ENCODE results near the gene SMIM21.

Gene SMIM21

DNA sequence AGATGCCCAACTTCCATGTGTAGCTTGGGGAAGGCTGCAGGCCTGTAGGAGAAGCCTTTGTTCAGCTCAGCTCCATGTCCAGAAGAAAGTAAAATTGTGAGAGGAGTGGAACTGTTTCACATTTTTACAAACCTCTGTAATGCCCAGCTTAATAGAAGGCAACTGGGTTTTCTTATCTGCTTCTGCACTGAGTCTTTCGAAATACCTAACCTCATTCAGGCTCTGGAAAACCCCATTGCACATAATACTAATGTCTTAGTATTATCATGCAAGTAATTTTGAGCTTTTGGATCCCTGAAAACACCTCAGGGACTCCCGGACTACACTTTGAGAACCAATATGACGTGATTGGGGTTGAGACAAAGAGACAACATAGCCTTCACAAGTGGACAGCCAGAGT, 5.8 kb downstream of the SMIM21 start:
- no peak for DNase-seq

GRCh38 chr18:75418293-75419005, 9.1 kb downstream of the SMIM21 start:
- DNase-seq: no peak

DNA sequence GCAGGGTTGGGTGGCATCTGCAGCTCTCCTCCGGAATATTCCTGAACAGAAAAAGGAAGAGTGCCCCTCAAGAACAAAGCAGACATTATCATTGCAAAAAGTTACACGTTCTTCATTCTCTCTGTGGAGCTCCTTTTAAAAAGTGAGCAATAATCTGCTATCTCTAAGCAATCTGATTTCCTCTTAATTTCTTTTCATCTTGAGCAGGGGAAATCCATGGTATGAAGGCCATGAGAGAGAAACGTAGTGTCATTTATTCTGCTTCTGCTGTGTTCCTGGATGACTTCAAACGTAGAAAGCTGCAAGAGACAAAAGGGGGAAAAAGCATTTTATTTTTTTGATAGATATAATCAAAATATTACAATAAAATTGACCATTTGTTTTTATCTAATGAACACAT, 16.9 kb downstream of the SMIM21 start:
- no peak for DNase-seq

DNA sequence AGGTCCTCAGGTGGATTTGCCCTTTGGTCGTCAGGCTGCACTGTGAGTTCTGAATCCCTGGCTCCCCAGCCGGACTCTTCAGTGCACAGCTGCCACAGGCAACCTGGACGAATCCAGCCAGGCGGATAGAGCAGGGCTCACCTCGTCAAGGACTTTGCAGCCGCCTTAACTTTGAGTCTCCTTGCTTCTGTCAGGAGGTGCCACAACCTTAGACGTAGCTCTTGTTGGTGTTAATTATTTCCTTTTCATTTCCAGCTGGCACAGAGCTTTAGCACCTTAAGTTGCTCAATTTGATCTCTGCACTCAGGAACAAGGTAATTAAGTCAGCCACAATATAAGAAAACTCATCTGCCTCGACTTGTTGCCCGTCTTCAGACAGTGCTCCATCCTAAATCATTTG, 17.7 kb downstream of the SMIM21 start:
- no peak for DNase-seq

DNA sequence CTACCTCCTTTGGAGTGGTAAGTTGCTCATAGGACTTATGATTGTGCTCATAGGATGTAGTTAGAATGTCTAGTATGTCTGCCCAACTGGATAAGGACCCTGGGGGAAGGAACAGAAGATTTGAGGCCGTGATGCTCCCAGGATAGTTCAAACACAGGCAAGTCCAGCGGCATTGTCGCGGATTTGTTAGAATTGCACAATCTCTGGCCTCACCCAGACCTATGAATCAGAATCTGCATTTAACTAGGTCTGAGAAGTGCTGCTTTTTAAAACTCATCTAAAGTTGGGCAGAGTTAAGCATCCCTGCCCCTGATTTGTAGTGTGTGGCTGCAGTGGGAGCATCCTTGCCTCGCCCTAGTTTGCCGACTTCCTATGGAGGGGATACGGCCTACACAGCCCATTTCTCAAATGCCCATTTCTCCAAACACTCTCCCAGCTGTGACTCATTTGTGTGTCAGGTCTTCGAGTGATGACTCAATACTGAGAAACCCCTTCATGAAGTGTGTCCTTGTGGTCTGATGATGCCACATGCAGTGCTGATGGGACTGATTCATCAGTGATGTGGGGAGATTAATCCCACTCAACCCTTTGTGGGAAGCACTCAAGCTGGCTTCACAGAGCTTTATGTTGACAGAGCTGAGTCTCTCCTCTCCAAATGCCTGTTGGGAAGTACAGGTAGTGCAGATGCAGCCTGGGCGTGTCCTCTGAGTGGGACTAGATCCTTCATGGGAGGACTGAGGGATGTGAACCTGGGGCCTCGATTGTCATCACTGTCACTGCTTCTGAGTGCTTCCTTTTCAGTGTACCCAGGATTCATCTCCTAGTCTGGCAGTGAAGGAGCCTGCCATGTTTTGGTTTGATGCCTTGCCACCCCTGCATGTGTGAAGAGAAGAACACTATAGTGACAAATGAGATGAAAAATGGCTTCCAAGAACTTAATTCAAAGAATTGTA, 18.7 kb downstream of the SMIM21 start:
- DNase-seq: no peak

- DNase-seq: no peak
Observed at GRCh38 chr18:75407468-75408437, 19.8 kb downstream of the SMIM21 start.

GRCh38 chr18:75406491-75407445, 20.7 kb downstream of the SMIM21 start:
- DNase-seq: no peak

DNA sequence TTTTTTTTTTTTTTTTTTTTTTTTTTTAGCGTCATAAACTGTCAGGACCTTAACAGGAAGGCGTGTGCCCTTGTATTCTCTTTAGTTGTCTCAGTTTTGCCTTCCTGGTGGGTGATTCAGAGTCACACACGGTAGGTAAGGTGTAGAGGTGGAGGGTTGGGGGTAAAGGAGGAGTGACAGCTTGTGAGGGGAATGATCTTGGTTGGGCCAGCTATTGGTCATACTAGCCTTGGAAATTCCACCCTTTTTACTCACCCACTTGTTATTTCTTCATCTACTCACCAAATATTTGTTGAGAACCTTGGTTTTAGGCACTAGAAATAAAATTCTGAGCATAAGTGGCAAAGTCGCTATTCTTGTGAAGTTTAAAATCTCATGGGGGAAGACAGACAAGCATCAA, 22.2 kb downstream of the SMIM21 start:
- DNase-seq: no peak

- DNase-seq: no peak
Observed at GRCh38 chr18:75400366-75400765, 27.1 kb downstream of the SMIM21 start.

DNA sequence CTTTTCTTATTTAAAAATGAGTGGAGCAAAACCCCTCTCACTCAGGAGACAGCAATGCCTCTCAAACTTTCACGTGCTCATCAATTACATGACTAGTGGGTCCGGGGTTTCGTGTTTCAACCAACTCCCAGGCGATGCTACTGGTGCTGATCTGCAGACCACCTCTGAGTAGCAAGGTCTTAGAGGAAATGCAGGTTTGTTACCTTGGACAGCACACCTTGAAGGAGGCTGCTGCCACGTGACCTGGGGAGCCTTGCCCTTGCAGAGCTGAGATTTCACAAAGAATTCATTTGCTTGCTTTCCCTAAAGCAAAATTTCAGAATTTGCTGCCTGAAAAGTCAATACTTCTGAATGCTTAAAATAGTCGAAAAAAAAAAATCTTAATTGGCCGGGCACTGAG, 32.4 kb downstream of the SMIM21 start:
- DNase-seq: no peak

DNA sequence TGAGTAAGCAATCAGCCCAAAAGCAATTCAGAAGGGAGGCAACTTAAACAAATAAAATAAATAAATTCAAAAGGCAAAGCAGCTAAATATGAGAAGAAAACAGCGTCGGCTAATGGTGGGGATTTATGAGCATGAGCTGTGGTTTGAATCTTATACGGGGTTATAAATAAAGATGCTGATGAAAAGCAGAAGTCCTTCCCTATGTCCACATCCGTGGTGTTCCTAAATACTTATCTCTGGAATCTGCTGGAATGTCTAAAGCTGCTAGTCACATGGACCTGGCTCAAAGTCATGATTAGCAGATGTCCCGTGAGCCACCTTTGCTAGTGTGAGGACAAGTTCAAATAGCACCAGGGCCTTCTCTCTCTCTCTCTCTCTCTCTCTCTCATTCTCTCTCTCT, 33.8 kb downstream of the SMIM21 start:
- DNase-seq: no peak

DNA sequence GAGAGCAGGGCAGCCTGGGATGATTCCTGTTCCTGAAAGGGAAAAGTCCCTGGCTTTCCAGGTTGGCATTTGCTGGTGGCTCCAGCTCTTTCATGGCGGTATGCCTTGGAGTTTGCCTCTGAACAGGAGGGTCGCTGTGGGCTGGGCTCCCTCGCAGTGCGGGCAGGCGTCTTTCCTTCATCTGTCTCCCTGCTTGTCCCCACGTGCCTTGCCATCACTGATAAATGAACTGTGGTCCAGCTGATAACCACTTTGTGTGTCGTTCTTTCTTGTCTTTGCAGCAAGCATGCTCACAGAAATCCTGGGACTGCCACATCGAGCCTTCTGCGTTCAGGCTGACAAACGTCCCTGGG, 35.3 kb downstream of the SMIM21 start:
- DNase-seq: no peak

DNA sequence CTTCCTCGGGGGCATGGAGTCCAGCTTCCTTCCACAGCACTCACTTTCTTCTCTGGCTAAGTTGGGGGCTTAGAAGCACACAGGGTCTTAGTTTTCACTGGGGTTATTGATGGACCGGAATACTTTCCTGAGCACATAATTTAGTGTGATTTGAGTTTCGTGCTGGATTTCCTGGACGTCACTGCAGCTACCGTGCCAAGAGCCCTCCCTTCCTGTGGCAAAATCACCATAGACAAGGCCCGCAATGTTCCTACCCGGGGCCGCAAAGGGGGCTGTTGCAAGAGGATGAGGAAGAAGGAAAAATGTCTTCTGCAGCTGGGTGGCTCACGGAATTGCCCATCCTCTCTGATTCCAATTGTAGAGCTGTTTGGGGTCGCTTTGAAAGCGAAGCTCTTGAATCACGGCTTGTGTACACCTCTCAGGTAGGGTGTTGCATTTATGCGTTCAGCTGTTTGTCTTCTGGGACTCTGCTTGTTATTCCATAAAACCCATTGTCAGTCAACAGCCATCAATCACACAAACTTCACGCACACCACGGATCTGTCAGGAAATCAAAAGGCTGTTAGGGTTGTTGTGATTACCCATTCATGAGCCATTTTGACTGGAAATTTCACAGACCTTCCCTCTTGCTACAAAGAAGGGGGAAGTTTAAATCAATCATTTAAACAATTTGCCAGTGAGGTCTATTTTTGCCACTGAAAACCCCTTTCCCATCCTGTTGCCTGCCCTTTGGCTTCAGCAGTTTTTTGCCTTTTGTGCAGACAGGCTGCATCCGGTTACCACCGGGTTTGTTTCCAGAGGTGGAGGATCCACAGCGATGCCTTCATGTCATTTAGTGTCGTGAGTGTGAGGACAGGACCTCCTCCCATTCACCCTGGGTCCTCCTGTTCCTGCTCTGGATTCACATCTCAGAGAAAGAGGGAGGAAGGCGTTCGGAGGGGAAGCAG, 36.0 kb downstream of the SMIM21 start:
- DNase-seq: no peak

DNA sequence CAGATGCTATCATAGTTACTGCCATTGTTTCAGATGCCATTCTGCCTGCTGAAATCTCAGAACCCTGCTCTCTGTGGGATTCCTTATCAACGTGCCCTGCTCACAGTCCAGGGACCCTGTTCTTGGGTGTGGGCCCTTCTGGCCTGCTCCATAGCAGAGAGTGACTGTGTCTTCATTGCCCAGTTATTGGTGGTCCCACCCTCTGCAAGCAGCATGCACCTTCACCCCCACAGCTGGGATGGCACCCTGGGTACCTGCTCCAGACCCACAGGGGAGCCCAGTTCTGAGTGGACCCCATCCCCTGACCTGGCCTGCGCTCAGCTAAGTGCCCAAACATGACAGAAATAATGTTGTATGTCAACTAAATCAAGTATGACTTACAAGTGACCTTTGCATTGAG, 36.6 kb downstream of the SMIM21 start:
- DNase-seq: no peak

DNA sequence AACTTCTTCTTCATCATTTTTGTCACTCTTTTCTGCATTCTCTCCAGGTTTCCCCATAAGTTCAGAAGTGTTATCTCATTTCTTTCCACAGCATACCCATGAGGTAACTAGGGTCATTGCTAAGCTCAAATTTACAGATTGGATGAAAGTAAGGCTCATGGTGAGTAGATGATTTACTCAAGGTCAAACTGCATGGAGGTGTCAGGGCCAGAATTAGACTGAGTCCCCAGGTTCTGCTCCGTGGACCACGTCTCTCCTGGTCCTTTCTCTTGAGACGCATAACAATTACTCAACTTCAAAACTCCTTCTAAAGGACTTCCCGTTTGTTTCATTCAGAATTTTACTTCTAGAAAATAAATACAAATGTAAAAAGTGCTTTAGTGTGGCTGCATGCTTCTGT, 43.4 kb downstream of the SMIM21 start:
- DNase-seq: no peak

- DNase-seq: no peak
Observed at GRCh38 chr18:75378376-75379315, 48.9 kb downstream of the SMIM21 start.

DNA sequence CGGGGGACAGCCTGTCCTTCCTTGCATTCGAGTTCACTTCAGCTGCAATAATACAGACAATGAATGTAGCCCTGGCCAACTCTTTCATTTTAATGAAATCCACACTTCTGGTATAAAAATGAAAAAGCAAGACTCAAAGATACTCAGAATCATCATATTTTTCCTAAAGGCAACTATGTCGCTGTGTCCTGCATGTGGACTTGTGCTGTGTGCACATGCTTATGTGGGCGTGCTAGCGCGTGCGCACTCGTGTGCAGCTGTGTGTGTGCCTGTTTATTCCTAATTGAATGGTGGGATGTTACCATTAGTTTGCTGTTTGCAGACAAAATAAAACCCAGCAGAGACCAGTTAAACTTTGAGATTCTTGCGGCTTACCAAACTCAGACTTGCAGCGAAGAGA, 49.6 kb downstream of the SMIM21 start:
- no peak for DNase-seq

GRCh38 chr18:75377258-75377657, 50.2 kb downstream of the SMIM21 start:
- no peak for DNase-seq

DNA sequence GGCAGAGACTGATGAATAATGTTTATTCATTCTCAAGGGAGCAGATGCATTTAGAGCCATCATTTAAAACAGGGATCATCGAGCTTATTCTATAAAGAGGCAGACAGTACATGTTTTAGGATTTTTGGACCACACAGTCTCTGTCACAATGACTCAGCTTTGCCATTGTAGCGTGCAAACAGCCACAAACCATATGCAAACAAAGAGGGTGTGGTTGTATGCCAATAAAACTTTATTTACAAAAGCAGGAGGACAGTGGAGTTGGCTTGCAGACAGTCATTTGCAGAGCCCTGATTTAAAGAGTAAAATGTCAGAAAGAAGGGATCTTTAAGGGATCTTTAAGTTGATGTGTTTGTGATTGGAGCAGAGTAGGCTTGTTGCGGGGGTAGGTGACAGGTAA, 51.5 kb downstream of the SMIM21 start:
- no peak for DNase-seq

DNA sequence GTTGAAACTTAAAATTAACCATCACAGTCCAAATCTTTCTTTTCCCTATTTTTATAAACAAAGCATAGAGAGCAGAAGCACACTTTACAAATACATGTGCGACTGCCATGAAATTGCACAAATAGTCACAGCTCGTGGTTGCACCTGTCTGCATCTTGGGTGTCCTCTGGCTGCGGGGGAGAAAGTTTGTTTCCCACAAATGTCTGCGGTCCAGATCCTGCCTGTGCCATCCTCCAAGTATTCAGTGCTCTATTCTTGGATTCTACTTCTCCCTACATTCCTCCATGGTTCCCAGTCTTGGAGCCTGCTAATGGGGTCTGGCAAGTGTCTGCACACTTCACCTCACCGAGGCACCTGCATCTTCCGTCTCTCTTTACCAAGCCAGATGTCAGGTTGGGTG, 52.2 kb downstream of the SMIM21 start:
- no peak for DNase-seq

Data from GF-D8 (cell line).